ENCODE results near the gene LRPPRC.

DNA sequence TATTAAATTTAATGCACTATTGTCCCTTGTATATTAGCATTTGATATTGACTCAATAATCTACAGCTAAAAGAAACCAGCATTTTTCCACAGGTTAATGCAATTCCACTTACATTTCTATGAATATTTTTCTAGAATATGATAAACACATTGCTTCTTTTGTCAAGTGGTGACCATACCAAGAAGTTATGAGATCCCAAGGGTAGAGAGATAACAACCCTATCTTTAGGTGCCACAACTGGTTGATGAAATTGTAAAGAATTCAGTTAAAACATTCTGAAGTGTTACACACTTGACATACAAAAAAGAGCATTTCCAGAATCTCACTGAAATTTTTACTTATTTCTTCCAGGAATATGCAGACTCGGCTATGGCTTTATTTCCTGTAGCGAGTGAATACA lies 101.0 kb downstream of the LRPPRC start:
- TF ChIP-seq EZH2 (IDR thresholded peaks at IDR 0.05; ENCODE audit: insufficient read depth, poor library complexity, severe bottlenecking) (no peak), EZH2phosphoT487 (IDR thresholded peaks at IDR 0.05; ENCODE audit: insufficient read depth, low read depth) (no peak)
